ENCODE measurements around the gene FNDC3A.

The FNDC3A gene

DNA sequence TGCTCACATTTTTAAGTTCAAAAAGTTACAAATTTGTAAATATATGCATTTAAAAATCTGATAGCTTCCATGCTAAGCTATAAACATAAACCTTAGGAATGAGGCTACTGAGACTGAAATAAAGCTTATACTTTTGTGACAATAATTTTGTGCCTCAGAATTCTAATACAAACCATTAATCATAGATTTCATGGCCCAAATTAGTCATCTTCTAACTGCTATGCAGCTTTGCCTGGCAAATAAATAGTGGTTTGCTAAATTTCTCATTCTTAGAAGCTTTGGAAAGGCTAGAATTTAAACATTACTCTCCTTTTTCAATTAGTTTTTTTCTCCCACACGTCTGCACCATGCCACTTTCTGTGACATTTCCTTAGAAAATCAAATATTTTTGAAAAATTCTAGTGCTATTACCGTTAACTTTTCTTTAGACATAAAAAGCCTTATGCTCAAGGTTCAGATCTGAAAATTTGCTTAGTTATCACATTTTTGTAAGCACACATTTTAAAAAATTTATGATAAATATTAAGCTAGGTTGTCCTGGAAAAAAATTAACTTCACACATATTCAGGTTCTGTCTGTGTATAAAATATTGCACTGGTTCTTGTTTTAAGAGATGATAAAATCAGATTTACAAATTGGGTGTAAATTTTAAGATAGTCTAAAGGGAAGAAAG is 46.9 kb downstream of the FNDC3A start:
- DNase-seq (ENCODE audit: low read depth, low spot score) = no peak
- no peak overlapping the region for H3K9ac ChIP-seq (ENCODE audit: insufficient read length, low read depth)

DNA sequence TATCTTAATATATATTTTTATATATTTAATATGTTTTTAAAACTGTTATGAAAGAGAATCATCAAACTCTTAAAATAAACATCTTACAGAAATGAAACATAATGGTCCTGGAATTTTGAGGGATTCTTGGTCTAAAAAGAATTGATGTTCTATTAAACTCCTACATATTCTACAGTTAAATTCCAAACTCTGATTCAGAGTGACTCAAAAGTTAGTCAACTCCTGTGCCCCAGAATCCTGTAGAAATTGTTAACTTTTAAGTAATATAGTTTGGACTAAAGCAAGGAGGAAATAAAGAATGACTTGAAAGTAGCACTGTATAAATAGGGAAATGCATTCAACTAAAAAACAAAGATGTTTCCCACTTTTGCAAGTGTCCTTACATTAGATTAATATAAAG is 47.7 kb downstream of the FNDC3A start:
- no peaks in the 10 kb centered on the region for H3K27me3 ChIP-seq (ENCODE audit: insufficient read depth, insufficient read length)
- no peaks in the 10 kb centered on the region; the same call in 1 of the 2 replicates for H3K9me3 ChIP-seq (ENCODE audit: insufficient read depth, low read length)
- H3K36me3 ChIP-seq (ENCODE audit: insufficient read depth, insufficient read length, low read length) = no peaks in the 10 kb centered on the region
- H3K9ac ChIP-seq (ENCODE audit: insufficient read length, low read depth) = no peak overlapping the region
- no peaks in the 10 kb centered on the region for H3K4me1 ChIP-seq (ENCODE audit: insufficient read depth, insufficient read length)
- H3K4me3 ChIP-seq (ENCODE audit: insufficient read length, low read depth) = no peak overlapping the region
- TF ChIP-seq SUZ12 (IDR thresholded peaks at IDR 0.05; ENCODE audit: extremely low read depth, insufficient read depth, insufficient read length) (no peak), YY1 (IDR thresholded peaks at IDR 0.05; ENCODE audit: insufficient read depth, insufficient read length) (no peak), ZNF274 (IDR thresholded peaks at IDR 0.05; ENCODE audit: low read depth, low read length) (no peak)
- DNase-seq (ENCODE audit: low read depth, low spot score) = no peak

More for the DNA sequence above, 46.9 kb downstream of the FNDC3A start:
- Histone ChIP-seq H3K36me3 (ENCODE audit: insufficient read depth, insufficient read length, low read length) (no peaks in the 10 kb centered on the region), H3K9me3 (ENCODE audit: insufficient read depth, low read length) (no peaks in the 10 kb centered on the region; the same call in 1 of the 2 replicates), H3K4me1 (ENCODE audit: insufficient read depth, insufficient read length) (no peaks in the 10 kb centered on the region), H3K4me3 (ENCODE audit: insufficient read length, low read depth) (no peak overlapping the region), H3K27me3 (ENCODE audit: insufficient read depth, insufficient read length) (no peaks in the 10 kb centered on the region)
- TF ChIP-seq SUZ12 (IDR thresholded peaks at IDR 0.05; ENCODE audit: extremely low read depth, insufficient read depth, insufficient read length) (no peak), YY1 (IDR thresholded peaks at IDR 0.05; ENCODE audit: insufficient read depth, insufficient read length) (no peak), ZNF274 (IDR thresholded peaks at IDR 0.05; ENCODE audit: low read depth, low read length) (no peak)

DNA sequence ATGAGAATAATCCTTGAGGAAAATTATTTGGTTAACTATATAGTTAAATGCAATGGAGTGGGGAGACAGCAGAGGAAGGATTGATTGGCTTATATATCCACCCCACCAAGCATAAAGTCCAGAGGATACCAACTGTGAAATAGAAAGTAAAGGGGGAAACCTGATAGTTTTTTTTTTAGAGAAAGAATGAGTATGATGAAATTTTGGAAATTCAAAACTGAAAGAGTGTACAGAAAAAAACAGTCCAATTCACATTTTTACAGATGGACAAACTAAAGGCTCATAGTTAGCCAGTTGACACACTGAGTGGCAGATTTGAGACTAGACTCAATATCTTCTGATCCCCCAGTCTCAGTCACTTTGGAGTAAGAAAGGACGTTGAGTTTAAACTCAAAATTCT is 51.1 kb downstream of the FNDC3A start:
- Histone ChIP-seq H3K4me1 (ENCODE audit: insufficient read depth, insufficient read length) (no peaks in the 10 kb centered on the region), H3K27me3 (ENCODE audit: insufficient read depth, insufficient read length) (no peaks in the 10 kb centered on the region), H3K4me3 (ENCODE audit: insufficient read length, low read depth) (no peak overlapping the region), H3K36me3 (ENCODE audit: insufficient read depth, insufficient read length, low read length) (no peaks in the 10 kb centered on the region), H3K9me3 (ENCODE audit: insufficient read depth, low read length) (no peaks in the 10 kb centered on the region), H3K9ac (ENCODE audit: insufficient read length, low read depth) (no peak overlapping the region)
- TF ChIP-seq ZNF274 (IDR thresholded peaks at IDR 0.05; ENCODE audit: low read depth, low read length) (no peak), YY1 (IDR thresholded peaks at IDR 0.05; ENCODE audit: insufficient read depth, insufficient read length) (no peak), SUZ12 (IDR thresholded peaks at IDR 0.05; ENCODE audit: extremely low read depth, insufficient read depth, insufficient read length) (no peak)
- DNase-seq (ENCODE audit: low read depth, low spot score) = no peak

DNA sequence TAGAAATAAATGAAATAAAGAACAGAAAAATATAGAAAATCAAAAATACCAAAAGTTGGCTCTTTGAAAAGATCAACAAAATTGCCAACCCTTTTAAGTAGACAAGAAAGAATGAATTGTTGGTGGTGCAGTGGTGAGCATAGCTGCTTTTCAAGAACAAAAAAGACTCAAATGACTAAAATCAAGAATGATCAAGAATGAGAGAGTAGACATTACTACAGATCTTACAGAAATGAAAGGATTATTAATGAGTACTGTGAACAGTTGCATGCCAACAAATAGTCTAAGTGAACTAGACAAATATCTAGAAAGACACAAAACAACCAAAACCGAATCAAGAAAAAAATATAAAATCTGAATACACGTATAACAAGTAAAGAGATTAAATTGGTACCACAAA is 53.9 kb downstream of the FNDC3A start:
- DNase-seq (ENCODE audit: low read depth, low spot score) = no peak
- no peaks in the 10 kb centered on the region for H3K27me3 ChIP-seq (ENCODE audit: insufficient read depth, insufficient read length)

DNA sequence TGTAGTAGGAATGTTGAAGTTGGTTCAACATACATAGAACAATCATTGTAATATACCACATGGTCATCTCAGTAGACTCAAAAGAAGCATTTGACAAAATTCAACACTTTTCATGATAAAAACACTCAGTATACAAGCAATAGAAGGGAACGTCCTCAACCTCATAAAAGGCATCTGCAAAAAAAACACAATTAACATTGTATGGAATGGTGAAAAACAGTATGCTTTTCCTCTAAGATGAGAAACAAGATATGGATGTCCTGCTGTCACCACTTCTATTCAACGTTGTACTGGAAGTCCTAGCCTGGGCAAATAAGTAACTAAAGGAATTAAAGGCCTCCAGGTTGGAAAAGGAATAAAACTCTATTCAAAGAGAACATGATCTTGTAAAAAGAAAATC is 54.5 kb downstream of the FNDC3A start:
- no peak for TF ChIP-seq SUZ12 (IDR thresholded peaks at IDR 0.05; ENCODE audit: extremely low read depth, insufficient read depth, insufficient read length)
- no peak for TF ChIP-seq ZNF274 (IDR thresholded peaks at IDR 0.05; ENCODE audit: low read depth, low read length)
- TF ChIP-seq YY1 (IDR thresholded peaks at IDR 0.05; ENCODE audit: insufficient read depth, insufficient read length) = no peak
- Histone ChIP-seq H3K4me3 (ENCODE audit: insufficient read length, low read depth) (no peak overlapping the region), H3K27me3 (ENCODE audit: insufficient read depth, insufficient read length) (no peaks in the 10 kb centered on the region), H3K9ac (ENCODE audit: insufficient read length, low read depth) (no peak overlapping the region), H3K4me1 (ENCODE audit: insufficient read depth, insufficient read length) (no peaks in the 10 kb centered on the region), H3K9me3 (ENCODE audit: insufficient read depth, low read length) (no peaks in the 10 kb centered on the region), H3K36me3 (ENCODE audit: insufficient read depth, insufficient read length, low read length) (no peaks in the 10 kb centered on the region)
- no peak for DNase-seq (ENCODE audit: low read depth, low spot score)

More for the DNA sequence above, 53.9 kb downstream of the FNDC3A start:
- Histone ChIP-seq H3K4me3 (ENCODE audit: insufficient read length, low read depth) (no peak overlapping the region), H3K4me1 (ENCODE audit: insufficient read depth, insufficient read length) (no peaks in the 10 kb centered on the region), H3K9me3 (ENCODE audit: insufficient read depth, low read length) (no peaks in the 10 kb centered on the region), H3K36me3 (ENCODE audit: insufficient read depth, insufficient read length, low read length) (no peaks in the 10 kb centered on the region), H3K9ac (ENCODE audit: insufficient read length, low read depth) (no peak overlapping the region)
- TF ChIP-seq ZNF274 (IDR thresholded peaks at IDR 0.05; ENCODE audit: low read depth, low read length) (no peak), YY1 (IDR thresholded peaks at IDR 0.05; ENCODE audit: insufficient read depth, insufficient read length) (no peak), SUZ12 (IDR thresholded peaks at IDR 0.05; ENCODE audit: extremely low read depth, insufficient read depth, insufficient read length) (no peak)

DNA sequence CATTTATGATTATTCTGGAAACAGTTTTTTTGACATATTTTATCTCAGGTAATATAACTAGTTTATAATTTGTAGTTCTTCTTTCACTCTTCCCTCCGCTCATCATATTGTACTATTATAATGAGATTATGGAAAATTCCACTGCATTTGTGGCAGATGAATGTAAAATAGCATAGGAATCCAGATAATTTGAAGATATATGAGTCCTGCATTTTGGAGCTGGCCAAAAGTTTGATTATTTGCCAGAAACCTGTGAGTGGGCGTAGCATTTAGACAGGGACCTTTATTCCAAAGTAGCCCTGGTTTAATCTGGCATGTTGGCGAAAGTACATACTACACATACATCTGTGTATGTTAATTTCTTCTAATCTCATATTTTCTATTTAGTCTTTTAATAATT is 65.2 kb downstream of the FNDC3A start:
- no peaks in the 10 kb centered on the region for H3K4me1 ChIP-seq (ENCODE audit: insufficient read depth, insufficient read length)
- TF ChIP-seq YY1 (IDR thresholded peaks at IDR 0.05; ENCODE audit: insufficient read depth, insufficient read length) (no peak), ZNF274 (IDR thresholded peaks at IDR 0.05; ENCODE audit: low read depth, low read length) (no peak)
- DNase-seq (ENCODE audit: low read depth, low spot score) = no peak
- H3K27me3 ChIP-seq (ENCODE audit: insufficient read depth, insufficient read length) = no peaks in the 10 kb centered on the region
- no peaks in the 10 kb centered on the region for H3K9me3 ChIP-seq (ENCODE audit: insufficient read depth, low read length)
- H3K4me3 ChIP-seq (ENCODE audit: insufficient read length, low read depth) = no peak overlapping the region
- no peak overlapping the region for H3K9ac ChIP-seq (ENCODE audit: insufficient read length, low read depth)
- no peaks in the 10 kb centered on the region for H3K36me3 ChIP-seq (ENCODE audit: insufficient read depth, insufficient read length, low read length)

DNA sequence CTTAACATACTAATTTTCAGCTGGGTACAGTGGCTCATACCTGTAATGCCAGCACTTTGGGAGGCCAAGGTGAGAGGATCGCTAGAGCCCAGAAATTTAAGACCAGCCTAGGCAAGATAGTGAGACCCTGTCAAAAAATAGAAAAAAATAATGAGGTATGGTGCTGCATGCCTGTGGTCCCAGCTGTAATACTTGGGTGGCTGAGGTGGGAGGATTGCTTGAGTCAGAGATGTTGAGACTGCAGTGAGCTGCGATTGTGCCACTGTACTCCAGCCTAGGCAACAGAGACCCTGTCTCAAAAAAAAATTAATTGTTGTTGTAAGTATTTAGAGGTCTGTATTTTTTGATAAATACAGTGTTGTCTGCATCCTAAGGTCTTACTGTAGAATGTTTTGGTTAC is 66.8 kb downstream of the FNDC3A start:
- H3K9ac ChIP-seq (ENCODE audit: insufficient read length, low read depth) = no peak overlapping the region
- H3K9me3 ChIP-seq (ENCODE audit: insufficient read depth, low read length) = no peaks in the 10 kb centered on the region
- DNase-seq (ENCODE audit: low read depth, low spot score) = no peak
- no peaks in the 10 kb centered on the region for H3K36me3 ChIP-seq (ENCODE audit: insufficient read depth, insufficient read length, low read length)
- no peak overlapping the region for H3K4me3 ChIP-seq (ENCODE audit: insufficient read length, low read depth)
- no peaks in the 10 kb centered on the region for H3K4me1 ChIP-seq (ENCODE audit: insufficient read depth, insufficient read length)
- no peaks in the 10 kb centered on the region for H3K27me3 ChIP-seq (ENCODE audit: insufficient read depth, insufficient read length)
- TF ChIP-seq ZNF274 (IDR thresholded peaks at IDR 0.05; ENCODE audit: low read depth, low read length) (no peak), SUZ12 (IDR thresholded peaks at IDR 0.05; ENCODE audit: extremely low read depth, insufficient read depth, insufficient read length) (no peak), YY1 (IDR thresholded peaks at IDR 0.05; ENCODE audit: insufficient read depth, insufficient read length) (no peak)

All from NT2/D1 (cell line).